COLO668 (cell line): ENCODE data around the gene SLCO4A1.
"Not testable (repeated sequence)": the region's sequence is repeated elsewhere in the genome, so short reads cannot be mapped to it uniquely, and the experiment has no call there.

Experiments used
- DNase-seq: peaks from one replicate; lab custom pipeline; 2025; ENCODE audit not compliant: unreplicated experiment; lab: John Stamatoyannopoulos, UW

The SLCO4A1 gene

GRCh38 chr20:62622178-62622876, 20.0 kb upstream of the SLCO4A1 start:
- no peak for DNase-seq

DNA sequence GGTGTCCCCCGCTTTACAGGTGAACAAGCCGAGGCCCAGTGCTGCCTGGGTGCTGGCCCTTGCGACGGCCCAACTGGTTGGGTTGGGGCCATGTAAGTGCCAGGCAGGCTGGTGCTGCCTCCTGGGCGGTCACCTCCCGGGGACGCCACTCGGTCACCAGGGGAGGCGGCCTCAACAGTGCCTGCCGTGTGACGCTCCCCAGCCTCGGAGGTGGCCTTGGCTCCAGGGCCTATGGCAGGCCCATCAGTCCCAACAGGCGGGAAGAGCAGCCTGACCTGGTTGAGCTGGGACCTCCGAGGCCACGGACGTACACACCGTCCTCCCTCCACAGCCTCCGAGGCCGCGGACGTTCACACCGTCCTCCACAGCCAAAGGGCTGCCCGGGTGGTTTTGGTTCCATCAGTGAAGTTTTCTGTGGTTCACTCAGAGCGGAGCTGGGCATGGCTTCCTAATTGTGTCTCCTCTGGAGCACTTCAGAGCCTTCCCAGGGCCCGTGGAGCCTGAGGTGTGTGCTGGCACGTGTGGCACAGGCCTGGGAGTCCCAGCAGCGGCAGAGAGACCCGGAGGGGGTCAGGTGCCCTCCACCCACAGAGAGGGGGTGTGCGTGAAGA, 19.3 kb upstream of the SLCO4A1 start:
- DNase-seq = no peak

DNA sequence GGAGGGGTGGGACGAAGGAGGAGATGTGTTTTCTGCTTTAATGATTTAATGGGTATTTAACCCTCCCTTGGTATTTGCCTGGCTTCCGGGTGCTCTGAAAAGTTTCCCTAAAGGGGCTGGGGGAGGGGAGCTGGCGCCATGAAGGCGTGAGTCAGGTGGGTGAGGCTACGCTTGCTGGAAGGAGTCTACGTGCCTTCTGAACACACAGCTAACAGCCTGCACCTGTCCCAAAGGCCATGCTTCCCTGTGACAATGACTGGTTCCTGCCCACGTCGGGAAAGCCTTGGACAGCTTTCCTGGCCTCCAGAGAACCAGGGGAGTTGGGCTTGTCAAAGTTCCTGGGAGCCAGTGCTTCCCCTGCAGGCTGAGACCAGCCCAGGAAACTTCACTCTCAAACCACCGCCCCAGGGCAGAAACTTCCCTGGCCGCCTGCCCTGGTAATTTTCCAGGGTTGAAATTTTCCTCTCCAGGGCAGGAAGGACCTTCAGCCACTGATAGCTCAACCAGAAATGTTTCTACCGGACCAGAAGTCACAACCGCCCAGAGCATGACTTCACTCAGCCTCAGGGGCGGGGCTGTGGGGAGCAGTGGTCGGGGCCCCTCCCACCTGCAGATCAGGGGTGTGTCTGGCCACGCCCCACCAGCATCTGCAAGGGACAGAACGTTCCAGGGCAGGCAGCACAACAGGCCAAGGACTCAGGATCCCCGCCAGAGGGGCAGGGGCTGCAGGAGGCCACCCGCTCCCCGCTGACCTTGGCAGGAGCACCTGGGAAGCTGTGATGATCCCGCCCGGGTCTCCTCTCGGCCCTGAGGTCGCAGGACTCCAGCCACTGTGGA, 18.6 kb upstream of the SLCO4A1 start:
- DNase-seq = peak; percentile 91

DNA sequence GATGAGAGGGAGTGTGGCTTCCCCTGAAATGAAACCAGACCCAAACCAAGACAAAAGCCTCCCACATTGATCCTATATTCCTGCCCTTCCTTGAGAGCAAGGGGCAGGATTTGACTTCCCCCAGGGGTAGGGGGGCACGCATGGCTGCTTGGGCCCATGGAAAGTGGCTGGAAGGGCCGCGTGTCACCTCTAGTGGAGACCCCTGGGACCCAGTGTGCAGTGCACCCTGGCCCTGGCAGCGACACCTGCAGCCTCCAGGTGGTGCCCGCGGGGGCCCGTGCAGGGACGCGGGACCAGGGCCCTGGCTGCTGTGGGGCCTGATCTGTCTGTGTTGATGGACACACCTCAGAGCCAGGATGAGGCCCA, 18.0 kb upstream of the SLCO4A1 start:
- peak; percentile 71 for DNase-seq

DNA sequence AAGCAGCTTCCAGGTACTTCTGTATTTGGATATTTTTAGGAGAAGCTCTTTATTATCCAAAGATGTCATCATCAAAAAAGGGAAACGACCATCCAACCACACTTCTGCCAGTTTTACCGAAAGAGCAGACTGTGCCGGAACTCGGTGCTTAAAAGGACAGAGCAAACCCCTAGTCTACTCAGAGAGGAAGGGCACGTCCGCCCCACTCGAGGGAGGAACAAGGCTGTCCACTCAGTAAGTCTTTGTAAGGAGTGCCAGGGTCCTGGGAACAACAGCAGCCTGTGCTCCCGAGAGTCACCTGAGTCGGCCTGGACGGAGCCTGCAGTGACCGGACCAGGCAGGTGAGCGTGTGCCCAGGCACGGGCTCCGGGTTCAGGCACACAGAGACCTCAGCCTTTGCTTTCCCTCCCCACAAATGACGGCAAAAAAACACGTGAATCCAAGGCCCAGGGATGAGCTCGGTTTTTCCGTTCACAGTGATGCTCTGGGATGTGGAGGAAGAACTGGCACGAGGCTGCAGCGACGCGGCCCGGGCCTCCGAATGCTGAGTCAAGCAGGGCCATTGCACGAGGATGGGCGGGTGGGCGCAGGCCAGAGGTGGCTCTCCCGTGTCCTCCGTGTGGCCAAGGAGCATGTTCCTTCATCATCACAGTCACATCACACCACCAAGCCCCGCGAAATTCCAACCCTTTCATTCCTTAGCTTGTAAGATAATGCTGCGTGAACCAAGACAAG, 17.4 kb upstream of the SLCO4A1 start:
- no peak for DNase-seq

GRCh38 chr20:62625516-62625915, 16.8 kb upstream of the SLCO4A1 start:
- no peak for DNase-seq

DNA sequence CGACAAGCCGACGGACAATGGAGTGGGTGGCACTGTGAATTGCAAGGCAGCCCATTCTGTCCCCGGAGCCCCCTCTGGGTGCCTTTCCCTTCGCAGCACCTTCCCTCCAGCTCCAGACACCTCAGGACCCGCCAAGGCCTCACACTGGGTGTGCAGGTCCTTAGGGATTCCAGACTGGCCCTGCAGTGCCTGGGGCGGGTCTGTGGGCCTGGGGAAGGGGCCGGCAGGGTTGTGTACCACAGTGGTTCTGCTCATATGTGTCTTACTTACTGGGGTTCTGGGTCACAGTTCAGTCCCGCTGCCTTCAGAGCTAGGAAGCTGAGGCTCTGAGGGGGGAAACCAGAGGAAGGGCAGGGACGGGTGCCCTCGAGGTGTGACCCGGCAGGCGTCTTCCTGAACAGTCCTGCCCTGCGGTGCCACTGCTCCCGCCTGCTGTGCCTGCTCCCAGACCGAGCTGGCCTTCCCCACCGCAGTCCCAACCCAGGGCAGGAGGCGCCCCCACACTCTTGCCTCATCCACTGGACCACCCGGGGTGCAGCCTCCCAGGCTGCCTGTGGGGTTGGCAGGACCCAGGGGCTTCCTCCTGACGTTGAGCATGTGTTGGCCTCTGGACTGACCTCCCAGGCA, 16.3 kb upstream of the SLCO4A1 start:
- no peak for DNase-seq

DNA sequence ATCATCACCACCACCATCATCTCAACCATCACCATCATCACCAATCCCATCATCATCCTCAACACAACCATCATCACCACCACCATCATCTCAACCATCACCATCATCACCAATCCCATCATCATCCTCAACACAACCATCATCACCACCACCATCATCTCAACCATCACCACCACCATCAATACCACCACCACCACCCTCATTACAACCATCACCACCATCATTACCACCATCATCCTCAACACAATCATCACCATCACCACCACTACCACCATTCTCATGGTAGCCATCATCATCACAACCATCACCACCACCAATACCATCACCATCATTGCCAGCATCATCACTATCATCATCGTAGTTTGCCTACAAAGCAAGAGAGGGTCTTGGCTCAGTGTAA, 14.9 kb upstream of the SLCO4A1 start:
- DNase-seq = not testable (repeated sequence)

DNA sequence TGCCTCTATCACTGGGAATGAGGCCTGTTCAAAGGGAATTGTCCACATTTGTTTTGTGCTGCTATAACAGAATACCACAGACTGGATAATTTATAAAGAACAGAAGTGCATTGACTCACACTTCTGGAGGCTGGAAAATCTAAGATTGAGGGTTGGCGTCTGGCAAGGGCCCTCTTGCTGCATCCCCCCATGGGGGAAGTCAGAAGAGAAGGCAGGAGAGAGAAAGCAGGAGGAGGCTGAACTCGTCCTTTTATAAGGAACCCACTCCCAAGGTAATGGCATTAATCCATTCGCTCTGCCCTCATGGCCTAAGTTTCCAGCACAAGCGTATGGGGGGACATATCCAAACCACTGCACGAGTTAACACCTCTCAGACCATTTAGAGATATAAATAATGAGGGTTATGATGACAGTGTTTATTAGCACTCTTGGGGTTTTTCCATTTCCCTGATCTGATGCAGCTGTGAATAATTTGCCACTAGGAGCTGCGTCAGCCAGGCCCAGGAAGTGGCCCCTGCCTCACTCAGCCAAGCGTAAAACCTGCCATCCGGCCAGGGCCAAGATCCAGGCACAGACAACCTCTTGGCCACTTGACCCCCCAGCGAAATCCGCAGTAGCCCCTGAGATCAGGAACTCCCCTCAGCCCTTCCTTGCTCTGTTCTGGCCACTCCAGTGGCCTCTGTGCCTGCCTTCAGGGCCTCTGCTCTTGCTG, 14.2 kb upstream of the SLCO4A1 start:
- DNase-seq = peak; percentile 47

GRCh38 chr20:62628691-62629090, 13.6 kb upstream of the SLCO4A1 start:
- peak; percentile 24 for DNase-seq

DNA sequence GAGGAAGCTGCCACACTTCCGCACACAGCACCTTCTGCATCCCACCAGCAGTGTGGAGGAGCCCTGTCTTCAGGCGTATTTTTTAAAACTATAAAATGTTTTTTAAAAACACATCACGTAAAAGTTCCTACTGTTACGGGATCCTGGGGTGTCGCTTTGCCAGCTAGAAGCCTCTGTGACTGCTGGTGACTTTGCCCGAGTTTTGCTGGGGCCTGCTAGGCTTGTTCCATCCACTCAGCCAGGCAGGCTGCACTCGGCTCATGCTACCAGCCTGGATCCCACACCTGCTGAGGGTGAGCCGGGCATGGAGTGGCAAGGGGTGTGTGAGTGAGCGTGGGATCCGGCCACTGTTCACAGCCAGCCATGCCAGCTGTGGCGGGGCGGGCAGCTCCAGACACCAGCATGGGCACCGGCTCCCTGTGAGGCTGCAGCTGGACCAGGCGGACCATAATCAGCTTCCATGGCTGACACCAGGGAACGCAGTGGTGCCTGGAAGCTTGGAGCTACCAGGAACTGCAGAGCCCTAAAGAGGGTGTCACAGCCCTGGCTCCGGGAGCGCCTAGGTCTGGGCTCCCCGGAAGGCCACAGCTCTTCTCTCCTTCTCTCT, 12.3 kb upstream of the SLCO4A1 start:
- no peak for DNase-seq

GRCh38 chr20:62631336-62632308, 10.7 kb upstream of the SLCO4A1 start:
- DNase-seq = peak; percentile 34

DNA sequence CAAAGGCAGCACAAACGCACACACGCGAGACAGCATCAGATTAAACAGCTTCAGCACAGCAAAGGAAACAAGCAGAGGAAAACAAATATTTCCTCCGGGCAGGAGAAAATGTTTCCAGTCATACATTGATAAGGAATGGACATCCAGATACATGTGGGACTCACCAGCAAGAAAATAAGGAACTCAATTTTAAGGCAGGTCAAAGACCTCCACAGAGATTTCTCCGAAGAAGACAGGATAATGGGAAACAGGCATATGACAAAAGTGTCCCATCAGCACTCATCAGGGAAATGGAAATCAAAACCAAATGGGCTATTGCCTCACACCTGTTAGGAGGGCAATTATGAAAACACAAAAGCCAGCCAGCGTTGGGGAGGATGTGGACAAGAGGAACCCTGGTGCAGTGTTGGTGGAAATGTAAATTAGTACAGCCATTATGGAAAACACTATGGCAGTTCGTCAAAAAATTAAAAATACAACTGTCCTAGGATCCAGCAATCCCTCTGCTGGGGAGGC, 9.7 kb upstream of the SLCO4A1 start:
- peak; percentile 42 for DNase-seq

DNA sequence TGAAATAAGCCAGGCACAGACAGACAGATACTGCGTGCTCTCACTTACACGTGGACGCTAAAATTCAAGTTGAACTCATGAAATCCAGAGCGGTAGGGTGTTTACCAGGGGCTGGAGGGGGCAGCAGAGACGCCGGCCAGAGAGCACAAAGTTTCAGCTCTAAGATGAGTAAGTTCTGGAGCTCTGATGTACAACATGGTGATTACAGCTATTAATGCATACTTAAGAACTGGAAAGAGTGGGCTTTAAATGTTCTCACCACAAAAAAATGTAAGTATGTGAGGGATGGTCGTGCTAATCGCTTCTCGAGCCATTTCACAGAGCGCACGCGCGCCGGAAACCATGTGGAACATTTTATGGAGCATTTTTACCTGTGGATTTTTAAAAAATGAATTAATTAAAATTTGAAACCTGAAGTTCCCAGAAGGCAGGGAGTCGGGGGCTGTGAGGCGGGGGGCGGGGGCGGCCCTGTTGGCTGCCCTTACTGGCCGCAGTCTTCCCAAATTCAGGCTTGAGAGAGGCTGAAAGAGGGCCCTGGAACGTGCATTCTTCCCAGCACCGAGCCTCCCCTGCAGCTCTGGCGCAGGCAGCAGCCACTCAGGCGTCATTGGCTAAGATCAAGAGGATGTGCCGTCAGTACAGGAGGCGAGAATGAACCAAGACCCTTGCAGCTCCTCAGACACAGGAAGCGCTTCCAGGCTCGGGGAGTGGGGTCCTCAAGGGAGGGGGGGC, 8.5 kb upstream of the SLCO4A1 start:
- no peak for DNase-seq

GRCh38 chr20:62634330-62634967, 7.9 kb upstream of the SLCO4A1 start:
- DNase-seq = no peak

- DNase-seq = no peak
Measured at GRCh38 chr20:62635232-62635631, 7.1 kb upstream of the SLCO4A1 start.

DNA sequence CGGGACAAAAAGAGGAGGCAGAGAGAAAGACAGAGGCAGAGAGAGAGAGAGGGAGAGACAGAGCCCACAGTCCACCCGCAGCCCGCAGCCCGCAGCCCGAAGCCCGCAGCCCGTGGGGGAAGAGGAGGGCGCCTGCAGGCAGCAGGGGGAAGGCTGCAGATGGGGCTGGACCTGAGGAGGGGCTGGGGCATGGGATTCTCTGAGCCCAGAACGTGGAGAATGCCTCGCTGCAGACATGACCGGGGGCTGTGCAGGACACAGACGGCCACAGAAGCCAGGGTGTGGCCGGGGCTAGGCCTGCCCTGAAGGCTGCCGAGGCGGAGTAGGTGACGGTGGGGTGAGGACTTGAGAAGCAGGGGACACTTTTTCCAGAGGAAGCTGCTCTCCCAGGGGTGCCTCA, 6.5 kb upstream of the SLCO4A1 start:
- DNase-seq = no peak
